ENCODE measurements around the gene ENTPD2.

ENTPD2 gene

GRCh38 chr9:137015540-137015930 is 38.3 kb downstream of the ENTPD2 start:
- H3K4me1 ChIP-seq (ENCODE audit: insufficient read depth, low read length) = no peaks in the 10 kb centered on the region
- no peaks in the 10 kb centered on the region for H3K9me3 ChIP-seq (ENCODE audit: low read length)
- peaks cover 9% of the 10 kb centered on the region for H3K36me3 ChIP-seq (ENCODE audit: insufficient read depth, low read length)
- no peak overlapping the region for H3K9ac ChIP-seq (ENCODE audit: low read length)
- no peak overlapping the region for H3K4me3 ChIP-seq (ENCODE audit: low read depth in 1 of 2, low read length in 2 of 2)
- no peaks in the 10 kb centered on the region for H3K27me3 ChIP-seq (ENCODE audit: control insufficient read depth in 1 of 2, insufficient read depth in 2 of 2, low read length in 2 of 2)
- no peak overlapping the region for H3K27ac ChIP-seq (ENCODE audit: low read depth, low read length)

DNA sequence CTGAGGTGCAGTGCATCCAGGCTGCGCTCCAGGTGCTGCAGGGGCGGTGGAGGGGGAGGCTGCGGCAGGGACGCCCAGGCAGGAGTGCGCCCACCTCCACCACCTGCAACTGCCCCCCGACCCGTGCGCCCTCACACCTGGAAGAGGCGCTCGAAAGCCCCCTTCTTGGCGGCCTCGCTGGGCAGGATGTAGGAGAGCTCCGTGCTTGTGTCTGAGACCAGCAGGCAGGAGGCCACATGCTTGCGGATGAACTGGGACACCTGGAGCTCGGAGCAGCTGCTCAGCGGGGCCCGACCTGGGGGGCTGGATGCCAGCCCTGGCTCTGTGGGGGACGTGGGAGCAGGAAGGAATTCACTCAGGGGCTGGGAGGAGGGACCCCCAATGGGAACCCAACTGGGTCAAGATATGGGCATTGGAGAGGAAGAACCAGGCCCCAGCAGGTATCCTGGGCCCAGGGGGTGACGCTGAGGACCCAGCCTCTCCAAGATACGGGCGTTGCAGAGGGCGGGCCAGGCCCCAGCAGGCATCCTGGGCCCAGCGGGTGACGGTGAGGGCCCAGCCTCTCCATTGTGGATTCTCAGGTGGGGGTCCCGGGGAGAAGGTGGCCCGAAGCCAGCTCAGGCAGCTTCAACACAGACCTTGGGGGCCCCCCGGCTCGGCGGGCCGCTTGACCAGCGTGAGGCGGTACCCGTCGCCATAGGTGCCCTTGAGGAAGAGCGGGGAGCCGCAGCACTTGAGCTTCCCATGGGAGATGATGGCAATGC is 38.9 kb downstream of the ENTPD2 start:
- H3K27me3 ChIP-seq (ENCODE audit: control insufficient read depth in 1 of 2, insufficient read depth in 2 of 2, low read length in 2 of 2) = no peaks in the 10 kb centered on the region
- no peaks in the 10 kb centered on the region for H3K4me1 ChIP-seq (ENCODE audit: insufficient read depth, low read length)
- no peak overlapping the region for H3K4me3 ChIP-seq (ENCODE audit: low read depth in 1 of 2, low read length in 2 of 2)
- peaks cover 9% of the 10 kb centered on the region for H3K36me3 ChIP-seq (ENCODE audit: insufficient read depth, low read length)
- no peaks in the 10 kb centered on the region for H3K9me3 ChIP-seq (ENCODE audit: low read length)
- H3K9ac ChIP-seq (ENCODE audit: low read length) = no peak overlapping the region
- no peak overlapping the region for H3K27ac ChIP-seq (ENCODE audit: low read depth, low read length)

DNA sequence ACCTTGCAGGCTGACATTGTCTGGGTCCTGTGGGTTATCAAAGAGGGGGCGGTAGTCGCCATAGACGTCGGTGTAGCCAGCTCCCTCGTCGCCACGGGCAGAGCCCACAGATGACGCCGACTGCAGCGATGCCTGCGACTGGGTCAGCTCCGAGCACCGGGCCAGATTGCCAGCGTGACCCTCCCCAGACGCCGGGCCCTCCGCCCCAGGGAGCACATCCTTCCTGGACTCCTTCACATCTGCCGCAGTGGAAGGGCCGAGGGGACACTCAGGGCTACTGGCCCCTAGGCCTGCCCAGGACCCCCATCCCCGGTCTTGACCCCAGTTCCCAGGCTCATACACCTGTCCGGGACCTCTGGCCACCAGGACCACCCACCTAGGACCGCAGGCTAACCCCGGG is 39.7 kb downstream of the ENTPD2 start:
- no peak overlapping the region for H3K9ac ChIP-seq (ENCODE audit: low read length)
- H3K9me3 ChIP-seq (ENCODE audit: low read length) = no peaks in the 10 kb centered on the region
- H3K4me1 ChIP-seq (ENCODE audit: insufficient read depth, low read length) = no peaks in the 10 kb centered on the region
- H3K27ac ChIP-seq (ENCODE audit: low read depth, low read length) = no peak overlapping the region
- no peaks in the 10 kb centered on the region for H3K27me3 ChIP-seq (ENCODE audit: control insufficient read depth in 1 of 2, insufficient read depth in 2 of 2, low read length in 2 of 2)
- peaks cover 9% of the 10 kb centered on the region for H3K36me3 ChIP-seq (ENCODE audit: insufficient read depth, low read length)
- H3K4me3 ChIP-seq (ENCODE audit: low read depth in 1 of 2, low read length in 2 of 2) = no peak overlapping the region

GRCh38 chr9:137013571-137013940 is 40.3 kb downstream of the ENTPD2 start:
- H3K27me3 ChIP-seq (ENCODE audit: control insufficient read depth in 1 of 2, insufficient read depth in 2 of 2, low read length in 2 of 2) = no peaks in the 10 kb centered on the region
- H3K4me1 ChIP-seq (ENCODE audit: insufficient read depth, low read length) = no peaks in the 10 kb centered on the region
- H3K9me3 ChIP-seq (ENCODE audit: low read length) = no peaks in the 10 kb centered on the region
- H3K4me3 ChIP-seq (ENCODE audit: low read depth in 1 of 2, low read length in 2 of 2) = no peak overlapping the region
- H3K27ac ChIP-seq (ENCODE audit: low read depth, low read length) = no peak overlapping the region
- peaks cover 9% of the 10 kb centered on the region for H3K36me3 ChIP-seq (ENCODE audit: insufficient read depth, low read length)
- no peak overlapping the region for H3K9ac ChIP-seq (ENCODE audit: low read length)

GRCh38 chr9:137012694-137013570 is 40.9 kb downstream of the ENTPD2 start:
- Histone ChIP-seq H3K4me1 (ENCODE audit: insufficient read depth, low read length) (no peaks in the 10 kb centered on the region), H3K36me3 (ENCODE audit: insufficient read depth, low read length) (peaks cover 9% of the 10 kb centered on the region), H3K4me3 (ENCODE audit: low read depth in 1 of 2, low read length in 2 of 2) (no peak overlapping the region), H3K9me3 (ENCODE audit: low read length) (no peaks in the 10 kb centered on the region), H3K27me3 (ENCODE audit: control insufficient read depth in 1 of 2, insufficient read depth in 2 of 2, low read length in 2 of 2) (no peaks in the 10 kb centered on the region), H3K9ac (ENCODE audit: low read length) (no peak overlapping the region), H3K27ac (ENCODE audit: low read depth, low read length) (no peak overlapping the region)

DNA sequence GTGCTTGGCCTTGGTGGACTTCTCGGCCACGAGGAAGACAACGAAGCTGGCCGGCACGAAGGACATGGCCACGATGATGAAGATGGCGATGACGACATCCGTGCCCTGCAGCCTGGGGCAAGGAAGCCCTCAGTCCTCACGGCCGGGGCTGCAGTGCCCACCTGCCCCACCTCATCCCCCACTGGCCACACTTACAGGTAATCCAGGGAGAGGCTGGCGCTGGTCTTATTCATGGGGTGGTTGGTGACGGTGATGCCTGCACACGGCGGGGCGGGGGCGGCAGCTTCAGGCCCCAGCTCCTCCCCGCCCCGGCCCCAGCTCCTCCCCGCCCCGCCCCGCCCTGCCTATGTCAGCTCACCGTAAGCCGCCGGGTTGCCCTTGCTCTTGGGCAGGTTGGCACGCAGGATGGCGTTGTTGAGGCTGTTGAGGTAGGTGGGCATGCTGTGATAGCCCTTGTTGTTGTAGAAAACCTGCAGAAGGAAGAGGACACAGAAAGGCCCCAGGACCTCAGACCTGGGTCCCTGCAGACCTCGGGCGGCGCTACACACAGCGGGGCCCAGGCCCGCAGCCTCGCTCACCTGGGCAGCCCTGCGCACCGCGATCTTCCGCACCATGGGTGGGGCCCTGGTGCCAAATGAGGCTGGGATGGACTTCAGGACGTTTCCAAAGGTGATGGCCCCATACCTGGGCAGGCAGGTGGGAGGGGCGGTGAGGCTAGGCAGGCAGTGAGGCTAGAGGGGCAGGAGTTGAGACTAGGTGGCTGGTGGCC is 41.8 kb downstream of the ENTPD2 start:
- Histone ChIP-seq H3K4me1 (ENCODE audit: insufficient read depth, low read length) (no peaks in the 10 kb centered on the region), H3K9me3 (ENCODE audit: low read length) (no peaks in the 10 kb centered on the region), H3K27ac (ENCODE audit: low read depth, low read length) (no peak overlapping the region), H3K27me3 (ENCODE audit: control insufficient read depth in 1 of 2, insufficient read depth in 2 of 2, low read length in 2 of 2) (no peaks in the 10 kb centered on the region), H3K9ac (ENCODE audit: low read length) (no peak overlapping the region), H3K4me3 (ENCODE audit: low read depth in 1 of 2, low read length in 2 of 2) (no peak overlapping the region), H3K36me3 (ENCODE audit: insufficient read depth, low read length) (peaks cover 9% of the 10 kb centered on the region)

- H3K4me3 ChIP-seq (ENCODE audit: low read depth in 1 of 2, low read length in 2 of 2) = no peak overlapping the region
- no peaks in the 10 kb centered on the region for H3K27me3 ChIP-seq (ENCODE audit: control insufficient read depth in 1 of 2, insufficient read depth in 2 of 2, low read length in 2 of 2)
- H3K9ac ChIP-seq (ENCODE audit: low read length) = no peak overlapping the region
- H3K27ac ChIP-seq (ENCODE audit: low read depth, low read length) = no peak overlapping the region
- no peaks in the 10 kb centered on the region for H3K4me1 ChIP-seq (ENCODE audit: insufficient read depth, low read length)
- H3K36me3 ChIP-seq (ENCODE audit: insufficient read depth, low read length) = peaks cover 9% of the 10 kb centered on the region
- no peaks in the 10 kb centered on the region for H3K9me3 ChIP-seq (ENCODE audit: low read length)
These were observed 42.7 kb downstream of the ENTPD2 start for GRCh38 chr9:137011156-137011555.

DNA sequence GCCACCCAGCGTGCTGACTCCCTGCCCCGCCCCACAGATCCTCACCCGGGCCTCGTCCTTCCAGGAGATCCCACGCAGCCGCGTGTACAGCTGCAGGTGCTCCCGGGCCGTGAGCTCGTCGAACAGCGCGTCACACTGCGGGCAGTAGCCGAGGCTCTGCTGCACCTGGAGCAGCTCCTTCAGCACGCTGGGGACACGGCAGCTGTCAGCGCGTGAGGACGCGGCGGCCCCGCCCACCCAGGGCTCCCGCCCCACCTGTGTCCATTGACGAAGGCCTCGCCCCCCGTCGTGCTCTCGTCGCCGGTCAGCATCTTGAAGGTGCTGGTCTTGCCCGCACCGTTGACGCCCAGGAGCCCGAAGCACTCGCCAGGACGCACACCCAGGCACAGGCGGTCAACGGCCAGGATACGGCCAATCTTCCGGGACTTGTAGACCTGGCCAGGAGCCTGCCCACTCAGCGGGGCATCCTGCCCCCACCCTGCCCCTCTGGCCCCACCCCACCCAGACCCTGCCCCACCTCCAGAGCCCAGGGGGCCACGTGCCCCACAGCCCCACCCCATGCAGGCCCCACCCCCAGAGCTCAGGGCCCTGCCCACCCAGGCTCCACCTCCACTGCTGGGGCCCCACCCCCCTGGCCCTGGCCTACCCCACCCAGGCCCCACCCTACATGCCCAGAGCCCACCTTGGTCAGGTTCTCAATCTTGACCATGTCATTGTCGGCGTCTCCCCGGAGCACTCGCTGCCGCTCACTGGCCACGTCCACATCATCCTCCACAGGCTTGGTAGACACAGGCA is 43.7 kb downstream of the ENTPD2 start:
- H3K27ac ChIP-seq (ENCODE audit: low read depth, low read length) = no peak overlapping the region
- no peaks in the 10 kb centered on the region for H3K27me3 ChIP-seq (ENCODE audit: control insufficient read depth in 1 of 2, insufficient read depth in 2 of 2, low read length in 2 of 2)
- peaks cover 9% of the 10 kb centered on the region for H3K36me3 ChIP-seq (ENCODE audit: insufficient read depth, low read length)
- no peak overlapping the region for H3K4me3 ChIP-seq (ENCODE audit: low read depth in 1 of 2, low read length in 2 of 2)
- H3K4me1 ChIP-seq (ENCODE audit: insufficient read depth, low read length) = no peaks in the 10 kb centered on the region
- H3K9me3 ChIP-seq (ENCODE audit: low read length) = no peaks in the 10 kb centered on the region
- no peak overlapping the region for H3K9ac ChIP-seq (ENCODE audit: low read length)

- Histone ChIP-seq H3K27me3 (ENCODE audit: control insufficient read depth in 1 of 2, insufficient read depth in 2 of 2, low read length in 2 of 2) (no peaks in the 10 kb centered on the region), H3K9ac (ENCODE audit: low read length) (no peak overlapping the region), H3K27ac (ENCODE audit: low read depth, low read length) (no peak overlapping the region), H3K36me3 (ENCODE audit: insufficient read depth, low read length) (peaks cover 9% of the 10 kb centered on the region), H3K4me3 (ENCODE audit: low read depth in 1 of 2, low read length in 2 of 2) (no peak overlapping the region), H3K9me3 (ENCODE audit: low read length) (no peaks in the 10 kb centered on the region), H3K4me1 (ENCODE audit: insufficient read depth, low read length) (no peaks in the 10 kb centered on the region)
These were observed 44.6 kb downstream of the ENTPD2 start for GRCh38 chr9:137009217-137009616.

DNA sequence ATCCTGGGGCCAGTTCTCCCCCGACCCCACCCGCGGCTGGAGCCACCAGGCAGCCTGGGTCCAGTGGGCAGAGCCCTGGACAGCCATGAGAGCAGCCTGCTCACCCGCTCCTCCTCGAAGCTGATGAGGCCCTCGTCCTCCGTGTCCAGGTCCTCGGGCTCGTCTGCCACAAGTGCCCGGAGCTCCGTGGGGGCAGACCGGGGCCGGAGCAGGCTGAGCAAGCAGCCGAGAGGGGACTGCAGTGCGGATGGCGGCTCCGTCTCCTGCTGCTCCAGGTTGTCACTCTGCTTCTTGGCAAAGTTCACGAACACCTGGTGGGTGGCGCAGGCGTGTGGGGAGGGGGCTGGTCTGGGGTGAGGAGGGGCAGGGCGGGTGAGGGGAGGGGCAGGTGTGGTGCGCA is 45.5 kb downstream of the ENTPD2 start:
- H3K4me3 ChIP-seq (ENCODE audit: low read depth in 1 of 2, low read length in 2 of 2) = no peak overlapping the region
- H3K27ac ChIP-seq (ENCODE audit: low read depth, low read length) = no peak overlapping the region
- H3K9me3 ChIP-seq (ENCODE audit: low read length) = no peaks in the 10 kb centered on the region
- H3K36me3 ChIP-seq (ENCODE audit: insufficient read depth, low read length) = peaks cover 9% of the 10 kb centered on the region
- H3K27me3 ChIP-seq (ENCODE audit: control insufficient read depth in 1 of 2, insufficient read depth in 2 of 2, low read length in 2 of 2) = no peaks in the 10 kb centered on the region
- H3K9ac ChIP-seq (ENCODE audit: low read length) = no peak overlapping the region
- H3K4me1 ChIP-seq (ENCODE audit: insufficient read depth, low read length) = no peaks in the 10 kb centered on the region

DNA sequence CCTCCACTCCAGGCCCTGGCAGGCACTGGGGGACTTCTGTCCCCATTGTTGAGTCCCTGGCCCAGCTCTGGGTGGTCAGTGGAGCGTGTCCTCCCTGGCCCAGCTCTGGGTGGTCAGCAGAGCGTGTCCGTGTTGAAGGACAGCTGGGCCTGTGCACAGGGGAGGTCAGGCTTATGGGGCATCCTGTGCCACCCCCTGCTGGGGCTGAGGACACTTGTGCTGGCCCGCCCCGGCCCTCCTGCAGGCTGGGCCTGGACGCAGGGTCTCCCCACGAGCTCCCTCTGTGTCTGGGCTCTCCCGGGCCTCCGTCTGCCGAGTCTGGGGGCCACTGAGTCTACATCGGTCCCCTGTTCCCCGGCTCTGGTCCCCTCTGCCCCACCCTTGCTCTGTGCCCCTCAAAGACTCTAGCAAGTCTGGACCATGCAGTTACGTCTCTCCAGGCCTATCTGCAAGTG is 46.0 kb downstream of the ENTPD2 start:
- no peaks in the 10 kb centered on the region for H3K27me3 ChIP-seq (ENCODE audit: control insufficient read depth in 1 of 2, insufficient read depth in 2 of 2, low read length in 2 of 2)
- peaks cover 9% of the 10 kb centered on the region for H3K36me3 ChIP-seq (ENCODE audit: insufficient read depth, low read length)
- H3K9me3 ChIP-seq (ENCODE audit: low read length) = no peaks in the 10 kb centered on the region
- no peak overlapping the region for H3K27ac ChIP-seq (ENCODE audit: low read depth, low read length)
- H3K4me1 ChIP-seq (ENCODE audit: insufficient read depth, low read length) = no peaks in the 10 kb centered on the region
- H3K4me3 ChIP-seq (ENCODE audit: low read depth in 1 of 2, low read length in 2 of 2) = no peak overlapping the region
- H3K9ac ChIP-seq (ENCODE audit: low read length) = no peak overlapping the region
